ENCODE data around the gene ZFPM1. TPM values are rescaled to one million over a fixed set of nuclear protein-coding genes. Genes with fewer than 3 reads are reported as not detected.

ZFPM1 gene
- polyA plus RNA-seq, 1 experiment: 0.20 TPM

DNA sequence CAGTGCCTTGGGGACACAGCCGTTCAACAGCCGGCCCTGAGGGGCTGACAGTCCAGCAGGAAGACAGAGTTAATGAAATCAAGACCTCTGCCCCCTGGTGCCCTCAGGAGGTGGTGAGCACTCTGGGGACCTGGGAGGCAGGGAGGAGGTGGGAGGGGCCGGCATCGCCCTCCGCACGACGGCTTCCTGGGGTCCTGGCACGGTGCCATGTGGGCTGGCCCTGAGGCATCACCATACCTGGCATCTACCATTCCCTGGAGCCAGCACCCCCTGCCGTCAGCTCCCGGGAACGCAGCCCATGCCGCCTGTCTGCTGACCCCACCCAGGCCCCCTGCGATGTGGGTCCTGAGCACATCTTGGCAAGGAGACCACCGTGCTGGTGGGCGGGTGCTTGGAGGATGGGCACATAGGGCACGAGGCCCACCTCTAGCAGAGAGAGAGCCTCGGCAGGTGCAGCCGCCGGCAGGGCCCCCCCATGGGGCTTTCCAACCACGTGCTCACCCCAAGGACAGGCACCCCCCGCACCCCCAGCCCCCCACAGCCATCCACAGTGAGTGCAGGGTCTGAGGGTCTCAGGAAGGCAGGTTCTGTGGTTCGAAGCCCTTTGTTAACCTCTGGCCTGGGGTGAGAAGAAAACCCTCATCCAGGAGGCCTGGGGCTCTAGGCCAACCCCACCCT lies 52.5 kb downstream of the ZFPM1 start:
- H3K27me3 ChIP-seq (ENCODE audit: control insufficient read depth, insufficient read depth, low read length): no peaks in the 10 kb centered on the region
- H3K27ac ChIP-seq (ENCODE audit: low read depth, low read length): no peak overlapping the region
- CTCF ChIA-PET: no interaction called here
- H3K4me3 ChIP-seq (ENCODE audit: low read depth, low read length): no peak overlapping the region
- no peak for DNase-seq (ENCODE audit: low read depth, low spot score)
- peaks cover 11% of the 10 kb centered on the region; the same call in 1 of the 2 replicates for H3K9me3 ChIP-seq (ENCODE audit: control insufficient read depth, insufficient read depth, low read length)
- TF ChIP-seq, protein P1, sequence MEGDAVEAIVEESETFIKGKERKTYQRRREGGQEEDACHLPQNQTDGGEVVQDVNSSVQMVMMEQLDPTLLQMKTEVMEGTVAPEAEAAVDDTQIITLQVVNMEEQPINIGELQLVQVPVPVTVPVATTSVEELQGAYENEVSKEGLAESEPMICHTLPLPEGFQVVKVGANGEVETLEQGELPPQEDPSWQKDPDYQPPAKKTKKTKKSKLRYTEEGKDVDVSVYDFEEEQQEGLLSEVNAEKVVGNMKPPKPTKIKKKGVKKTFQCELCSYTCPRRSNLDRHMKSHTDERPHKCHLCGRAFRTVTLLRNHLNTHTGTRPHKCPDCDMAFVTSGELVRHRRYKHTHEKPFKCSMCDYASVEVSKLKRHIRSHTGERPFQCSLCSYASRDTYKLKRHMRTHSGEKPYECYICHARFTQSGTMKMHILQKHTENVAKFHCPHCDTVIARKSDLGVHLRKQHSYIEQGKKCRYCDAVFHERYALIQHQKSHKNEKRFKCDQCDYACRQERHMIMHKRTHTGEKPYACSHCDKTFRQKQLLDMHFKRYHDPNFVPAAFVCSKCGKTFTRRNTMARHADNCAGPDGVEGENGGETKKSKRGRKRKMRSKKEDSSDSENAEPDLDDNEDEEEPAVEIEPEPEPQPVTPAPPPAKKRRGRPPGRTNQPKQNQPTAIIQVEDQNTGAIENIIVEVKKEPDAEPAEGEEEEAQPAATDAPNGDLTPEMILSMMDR (IDR thresholded peaks at IDR 0.05; ENCODE audit: low read depth, low read length): peak; percentile 30
- POLR2A ChIA-PET: no interaction called here

DNA sequence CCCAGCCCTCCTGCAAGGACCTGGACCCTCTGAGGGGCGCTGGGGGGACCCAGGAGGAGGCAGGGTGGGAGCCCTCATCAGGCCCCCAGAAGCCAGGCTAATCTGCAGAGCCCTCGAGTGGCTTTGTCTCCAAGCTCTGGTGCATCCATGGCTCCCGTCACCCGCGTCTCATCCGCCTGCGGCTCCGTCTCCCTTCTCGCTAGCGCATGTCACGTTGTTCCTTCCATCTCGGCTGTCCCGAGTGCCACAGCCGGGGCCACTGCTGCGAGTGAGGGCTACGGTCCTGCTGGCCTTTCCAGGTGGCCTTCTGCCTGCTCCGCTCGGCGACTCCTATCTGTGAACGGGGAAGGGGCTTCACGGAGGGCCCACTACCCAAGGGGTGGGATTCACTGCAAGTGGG lies 53.6 kb downstream of the ZFPM1 start:
- CTCF ChIA-PET: no interaction called here
- H3K9me3 ChIP-seq (ENCODE audit: control insufficient read depth, insufficient read depth, low read length): peaks cover under 1% of the 10 kb centered on the region; the same call in 1 of the 2 replicates
- POLR2A ChIA-PET: no interaction called here
- no peak overlapping the region for H3K27ac ChIP-seq (ENCODE audit: low read depth, low read length)
- H3K4me3 ChIP-seq (ENCODE audit: low read depth, low read length): no peak overlapping the region
- no peak for DNase-seq (ENCODE audit: low read depth, low spot score)
- TF ChIP-seq, protein P1 (IDR thresholded peaks at IDR 0.05; ENCODE audit: low read depth, low read length): no peak
- H3K27me3 ChIP-seq (ENCODE audit: control insufficient read depth, insufficient read depth, low read length): no peaks in the 10 kb centered on the region

DNA sequence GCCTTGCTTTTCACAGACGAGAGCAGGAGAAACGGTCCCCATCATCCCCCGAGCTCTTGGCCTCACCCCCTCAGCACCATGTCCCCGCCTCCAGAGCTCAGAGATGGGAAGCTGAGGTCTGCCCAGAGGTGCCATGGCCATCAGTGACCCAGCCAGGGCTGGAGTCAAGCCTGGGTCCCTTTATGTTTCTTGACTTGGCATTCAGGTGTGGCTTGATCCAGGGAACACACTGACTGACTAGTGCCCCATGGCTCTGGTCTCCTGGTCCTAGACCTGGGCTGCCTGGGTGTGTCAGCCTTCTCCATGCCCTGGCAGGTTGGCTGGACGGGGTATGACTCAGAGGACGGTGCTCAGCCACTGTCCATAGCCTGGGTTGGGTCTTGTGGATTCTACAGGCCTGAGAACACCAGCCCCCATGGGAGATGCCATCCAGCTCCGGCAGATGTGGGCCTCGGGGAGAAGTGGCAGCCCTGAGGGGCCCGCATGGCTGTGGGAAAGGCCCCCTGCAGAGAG lies 54.2 kb downstream of the ZFPM1 start:
- CTCF ChIA-PET: no interaction called here
- no peaks in the 10 kb centered on the region; the same call in 1 of the 2 replicates for H3K9me3 ChIP-seq (ENCODE audit: control insufficient read depth, insufficient read depth, low read length)
- POLR2A ChIA-PET: no interaction called here
- H3K4me3 ChIP-seq (ENCODE audit: low read depth, low read length): no peak overlapping the region
- TF ChIP-seq, protein P1 (IDR thresholded peaks at IDR 0.05; ENCODE audit: low read depth, low read length): no peak
- H3K27ac ChIP-seq (ENCODE audit: low read depth, low read length): no peak overlapping the region
- H3K27me3 ChIP-seq (ENCODE audit: control insufficient read depth, insufficient read depth, low read length): no peaks in the 10 kb centered on the region
- DNase-seq (ENCODE audit: low read depth, low spot score): no peak

DNA sequence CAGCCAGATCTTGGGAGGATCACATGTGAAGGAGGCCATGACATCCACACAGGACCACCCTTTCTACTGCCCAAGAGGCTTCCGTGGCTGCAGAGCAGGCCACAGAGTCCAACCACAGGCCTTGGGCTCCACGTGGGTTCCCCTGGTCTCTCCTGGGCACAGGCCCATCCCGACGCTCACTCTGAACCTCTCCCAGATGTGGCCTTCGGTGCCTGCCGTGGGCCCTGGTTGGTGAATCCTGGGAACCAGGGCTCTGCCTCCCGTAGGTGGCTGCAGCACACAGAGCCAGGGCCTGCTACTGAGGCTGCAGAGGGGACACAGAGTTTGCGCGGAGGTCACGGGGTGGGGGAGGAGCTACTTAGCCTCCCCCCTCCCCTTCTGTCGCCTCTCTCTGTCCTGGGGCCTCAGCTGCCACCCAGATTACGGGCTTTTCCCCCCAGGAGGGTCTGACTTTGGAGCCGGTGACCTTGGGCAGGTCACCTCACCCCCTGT lies 55.3 kb downstream of the ZFPM1 start:
- CTCF ChIA-PET: no interaction called here
- TF ChIP-seq, protein P1 (IDR thresholded peaks at IDR 0.05; ENCODE audit: low read depth, low read length): no peak
- POLR2A ChIA-PET: no interaction called here

More for the DNA sequence above, 55.3 kb downstream of the ZFPM1 start:
- H3K4me3 ChIP-seq (ENCODE audit: low read depth, low read length): no peak overlapping the region
- H3K27me3 ChIP-seq (ENCODE audit: control insufficient read depth, insufficient read depth, low read length): no peaks in the 10 kb centered on the region
- no peak for DNase-seq (ENCODE audit: low read depth, low spot score)
- H3K9me3 ChIP-seq (ENCODE audit: control insufficient read depth, insufficient read depth, low read length): no peaks in the 10 kb centered on the region; the same call in 1 of the 2 replicates
- no peak overlapping the region for H3K27ac ChIP-seq (ENCODE audit: low read depth, low read length)

All from AG04450 (cell line).